ENCODE results near the gene INTS14.

- TF ChIP-seq CTCF (IDR thresholded peaks at IDR 0.05; ENCODE audit: low read length), result no peak
- no peak for TF ChIP-seq EZH2 (optimal IDR thresholded peaks at IDR 0.05; ENCODE audit: low read depth, low read length)
- TF ChIP-seq EZH2phosphoT487 (IDR thresholded peaks at IDR 0.05; ENCODE audit: low read length), result no peak
Observed at GRCh38 chr15:65653341-65653740, 42.4 kb upstream of the INTS14 start.
